Esophagus squamous epithelium (tissue), 5 donors: ENCODE measurements around the gene PDPR. TPM values are rescaled to one million over a fixed set of nuclear protein-coding genes. Genes with fewer than 3 reads are reported as not detected.
"Not testable (repeated sequence)": the region's sequence is repeated elsewhere in the genome, so short reads cannot be mapped to it uniquely, and the experiment has no call there.

Experiments used
- DNase-seq: peaks from one replicate; lab custom pipeline; 2025; lab: John Stamatoyannopoulos, UW
- H3K27ac ChIP-seq, 4 donors: fragments of 200-600 bp; sonication (generic); one replicate each; pipeline ENCODE4 v1.5.1; 2016 to 2019; ENCODE audit warnings: mild to moderate bottlenecking in 1 of 4
- H3K27me3 ChIP-seq, 4 donors: fragments of 200-600 bp; sonication (generic); 1 replicate in 3 of 4; 2 replicates in 1 of 4; pipeline versions ENCODE4 v1.5.1 to v1.6.0; 2017 to 2021; ENCODE audit warnings: antibody characterized with exemption in 1 of 4
- H3K36me3 ChIP-seq, 3 donors: fragments of 200-600 bp; sonication (generic); one replicate each; pipeline ENCODE4 v1.5.1; 2016 to 2019
- H3K4me1 ChIP-seq, 3 donors: fragments of 200-600 bp; sonication (generic); one replicate each; pipeline ENCODE4 v1.5.1; 2017 to 2019
- H3K4me3 ChIP-seq, 4 donors: fragments of 200-600 bp; sonication (generic); 1 replicate in 3 of 4; 2 replicates in 1 of 4; pipeline ENCODE4 v1.5.1; 2016 to 2019; ENCODE audit warnings: mild to moderate bottlenecking in 2 of 4, moderate library complexity in 1 of 4
- H3K9me3 ChIP-seq, 3 donors: fragments of 200-600 bp; sonication (generic); one replicate each; pipeline ENCODE4 v1.5.1; 2016 to 2019
- POLR2A ChIP-seq, 4 donors: fragments of 450-650 bp; IDR thresholded peaks; one replicate each; pipeline ENCODE4 v1.6.1; 2017; ENCODE audit warnings: antibody characterized with exemption in 4 of 4, mild to moderate bottlenecking in 4 of 4, moderate library complexity in 3 of 4
- WGBS, 2 donors: methylation state at CpG; one replicate each; pipeline ENCODE4 v1.1.5; 2018; 5-methylcytosine and 5-hydroxymethylcytosine counted together
- intact Hi-C: fragments of 100-400 bp; cut with DNase I; formaldehyde crosslinking; loops from one replicate; pipeline ENCODE4 v1.15.0; 2022
- total RNA-seq, 4 donors: library from RNA; depleted of rRNA; stranded (reverse); fragments of >200 nt; gene quantifications; one replicate each; pipeline ENCODE4 v1.1.0, GENCODE V29; 2016
- TF ChIP-seq, protein P1 (sequence below), 6 experiments: fragments of 450-650 bp in 4 of 6; fragments of 200-600 bp in 2 of 6; sonication (generic) in 2 of 6; IDR thresholded peaks; one replicate each; pipeline ENCODE4 v1.5.1; 2016 to 2019; ENCODE audit warnings: antibody characterized with exemption in 6 of 6, mild to moderate bottlenecking in 4 of 6, moderate library complexity in 4 of 6
- donor health status: DM: yes; HTN: yes; CAD: no.

Gene PDPR
- total RNA-seq, 4 donors from 2014 or later: 5.0 to 24.6 (median 11.7) TPM

DNA sequence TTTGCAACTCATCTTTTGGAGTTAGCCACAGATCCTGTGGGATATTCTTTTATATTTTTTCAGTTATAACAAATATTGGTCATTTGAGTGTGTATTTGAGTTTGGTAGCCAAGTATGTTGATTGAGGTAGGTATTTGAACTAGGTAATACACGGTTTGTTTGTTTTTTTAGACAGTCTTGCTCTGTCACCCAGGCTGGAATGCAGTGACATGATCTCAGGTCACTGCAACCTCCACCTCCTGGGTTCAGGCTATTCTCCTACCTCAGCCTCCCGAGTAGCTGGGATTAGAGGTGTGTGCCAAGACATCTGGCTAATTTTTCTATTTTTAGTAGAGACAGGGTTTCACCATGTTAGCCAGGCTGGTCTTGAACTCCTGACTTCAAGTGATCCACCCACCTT lies 22.5 kb downstream of the PDPR start:
- 79 to 82% methylated on average over 2 of the region's 2 CpGs for WGBS, 2 donors
- peaks cover 0 to 100% (median 19%) of the 10 kb centered on the region in 3 donors for H3K36me3 ChIP-seq
- H3K27ac ChIP-seq, H3K4me3 ChIP-seq, H3K4me1 ChIP-seq, H3K9me3 ChIP-seq, H3K27me3 ChIP-seq, DNase-seq, intact Hi-C loops: not testable (repeated sequence)

GRCh38 chr16:70142739-70143138 lies 28.6 kb downstream of the PDPR start:
- H3K4me1 ChIP-seq: peaks cover 0 to 12% (median 0%) of the 10 kb centered on the region in 3 donors
- intact Hi-C loops, H3K9me3 ChIP-seq, DNase-seq, H3K27ac ChIP-seq, H3K4me3 ChIP-seq, H3K27me3 ChIP-seq: not testable (repeated sequence)
- 91 to 95% methylated on average over 10 of the region's 10 CpGs for WGBS, 2 donors
- peaks cover 5 to 89% (median 30%) of the 10 kb centered on the region in 3 donors for H3K36me3 ChIP-seq

GRCh38 chr16:70143231-70143895 lies 29.2 kb downstream of the PDPR start:
- 78 to 81% methylated on average over 8 to 9 of the region's 9 CpGs for WGBS, 2 donors
- intact Hi-C loops, H3K9me3 ChIP-seq, H3K4me3 ChIP-seq, H3K27me3 ChIP-seq, H3K27ac ChIP-seq, DNase-seq: not testable (repeated sequence)
- Histone ChIP-seq H3K4me1 (peaks cover 0 to 12% (median 0%) of the 10 kb centered on the region in 3 donors), H3K36me3 (peaks cover 5 to 89% (median 25%) of the 10 kb centered on the region in 3 donors)

DNA sequence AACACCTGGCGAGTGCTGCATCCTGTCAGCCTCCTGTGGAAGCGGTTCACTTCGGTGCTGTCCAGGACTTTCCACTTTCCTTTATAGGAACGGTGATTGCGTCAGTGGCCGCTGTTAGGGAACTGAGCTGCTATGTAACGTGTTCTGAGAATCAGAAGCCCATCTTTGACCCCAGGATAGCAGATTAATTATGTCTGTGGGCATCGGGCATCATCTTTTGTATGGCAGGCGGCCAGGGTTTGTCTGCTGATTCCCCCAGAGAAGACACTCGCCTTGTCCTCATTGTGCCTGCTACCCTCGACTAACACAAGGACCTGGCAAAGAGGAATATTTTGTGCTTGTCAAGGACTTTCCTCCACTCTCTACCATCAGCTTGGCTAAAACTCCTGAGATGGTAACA lies 33.7 kb downstream of the PDPR start:
- intact Hi-C loops, H3K9me3 ChIP-seq, H3K4me1 ChIP-seq, DNase-seq, H3K27me3 ChIP-seq, H3K27ac ChIP-seq, H3K4me3 ChIP-seq: not testable (repeated sequence)
- peaks cover 2 to 89% (median 39%) of the 10 kb centered on the region in 3 donors for H3K36me3 ChIP-seq
- 60 to 100% methylated on average over 1 to 3 of the region's 11 CpGs for WGBS, 2 donors

- intact Hi-C loops, H3K27ac ChIP-seq, H3K4me1 ChIP-seq, H3K27me3 ChIP-seq, DNase-seq, H3K9me3 ChIP-seq, H3K4me3 ChIP-seq: not testable (repeated sequence)
- H3K36me3 ChIP-seq: peaks cover 0 to 89% (median 41%) of the 10 kb centered on the region in 3 donors
- WGBS, 2 donors: 88 to 94% methylated on average over 4 to 6 of the region's 6 CpGs
Observed at GRCh38 chr16:70148453-70148852, 34.3 kb downstream of the PDPR start.

- H3K4me3 ChIP-seq, intact Hi-C loops, H3K27ac ChIP-seq, H3K27me3 ChIP-seq, H3K4me1 ChIP-seq, H3K9me3 ChIP-seq, DNase-seq: not testable (repeated sequence)
- peaks cover 0 to 91% (median 41%) of the 10 kb centered on the region in 3 donors for H3K36me3 ChIP-seq
- WGBS, 2 donors: 95 to 96% methylated on average over 8 of the region's 8 CpGs
Observed at GRCh38 chr16:70149296-70149695, 35.2 kb downstream of the PDPR start.

DNA sequence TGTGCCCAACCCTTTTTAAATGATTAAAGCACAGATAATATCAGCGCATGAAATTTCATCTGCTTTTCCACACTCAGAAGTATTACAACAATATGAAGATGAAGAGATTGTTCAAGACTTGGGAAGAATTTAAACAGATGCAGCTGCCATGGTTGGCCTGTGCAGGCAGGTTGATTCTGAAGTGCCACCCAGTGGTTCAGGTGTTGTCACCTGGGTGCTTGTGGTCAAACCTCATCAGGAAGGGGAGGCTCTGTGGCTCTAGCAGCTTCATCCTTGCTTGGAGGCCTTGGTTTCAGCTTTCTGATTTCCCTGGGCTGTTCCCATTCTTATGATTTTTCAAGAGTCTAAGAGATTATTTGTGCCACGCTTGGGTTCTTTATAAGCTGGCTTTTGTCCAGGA lies 37.3 kb downstream of the PDPR start:
- H3K4me3 ChIP-seq: no peak overlapping the region
- H3K9me3 ChIP-seq: no peaks in the 10 kb centered on the region
- intact Hi-C loops: no loop called here
- H3K27me3 ChIP-seq: no peaks in the 10 kb centered on the region
- TF ChIP-seq, protein P1, sequence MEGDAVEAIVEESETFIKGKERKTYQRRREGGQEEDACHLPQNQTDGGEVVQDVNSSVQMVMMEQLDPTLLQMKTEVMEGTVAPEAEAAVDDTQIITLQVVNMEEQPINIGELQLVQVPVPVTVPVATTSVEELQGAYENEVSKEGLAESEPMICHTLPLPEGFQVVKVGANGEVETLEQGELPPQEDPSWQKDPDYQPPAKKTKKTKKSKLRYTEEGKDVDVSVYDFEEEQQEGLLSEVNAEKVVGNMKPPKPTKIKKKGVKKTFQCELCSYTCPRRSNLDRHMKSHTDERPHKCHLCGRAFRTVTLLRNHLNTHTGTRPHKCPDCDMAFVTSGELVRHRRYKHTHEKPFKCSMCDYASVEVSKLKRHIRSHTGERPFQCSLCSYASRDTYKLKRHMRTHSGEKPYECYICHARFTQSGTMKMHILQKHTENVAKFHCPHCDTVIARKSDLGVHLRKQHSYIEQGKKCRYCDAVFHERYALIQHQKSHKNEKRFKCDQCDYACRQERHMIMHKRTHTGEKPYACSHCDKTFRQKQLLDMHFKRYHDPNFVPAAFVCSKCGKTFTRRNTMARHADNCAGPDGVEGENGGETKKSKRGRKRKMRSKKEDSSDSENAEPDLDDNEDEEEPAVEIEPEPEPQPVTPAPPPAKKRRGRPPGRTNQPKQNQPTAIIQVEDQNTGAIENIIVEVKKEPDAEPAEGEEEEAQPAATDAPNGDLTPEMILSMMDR (IDR thresholded peaks at IDR 0.05): no peak
- no peak for TF ChIP-seq POLR2A (IDR thresholded peaks at IDR 0.05)
- H3K4me1 ChIP-seq: no peaks in the 10 kb centered on the region
- peaks cover 0 to 92% (median 38%) of the 10 kb centered on the region in 3 donors for H3K36me3 ChIP-seq
- H3K27ac ChIP-seq: no peak overlapping the region
- WGBS, 2 donors: 79 to 88% methylated on average over 2 of the region's 2 CpGs
- no peak for DNase-seq

GRCh38 chr16:70151941-70152509 lies 37.9 kb downstream of the PDPR start:
- no peak for DNase-seq
- H3K27me3 ChIP-seq: no peaks in the 10 kb centered on the region
- H3K36me3 ChIP-seq: peaks cover 6 to 99% (median 44%) of the 10 kb centered on the region in 3 donors
- intact Hi-C loops: no loop called here
- H3K4me3 ChIP-seq: no peak overlapping the region
- 74 to 78% methylated on average over 17 of the region's 17 CpGs for WGBS, 2 donors
- H3K9me3 ChIP-seq: no peaks in the 10 kb centered on the region
- no peak overlapping the region for H3K27ac ChIP-seq
- TF ChIP-seq, protein P1 (IDR thresholded peaks at IDR 0.05): no peak
- TF ChIP-seq POLR2A (IDR thresholded peaks at IDR 0.05): no peak
- no peaks in the 10 kb centered on the region for H3K4me1 ChIP-seq
